ENCODE data around the gene MMP20. TPM values are rescaled to one million over a fixed set of nuclear protein-coding genes. Genes with fewer than 3 reads are reported as not detected.

Gene MMP20
- total RNA-seq, 1 donor from 2014 or later: not detected

DNA sequence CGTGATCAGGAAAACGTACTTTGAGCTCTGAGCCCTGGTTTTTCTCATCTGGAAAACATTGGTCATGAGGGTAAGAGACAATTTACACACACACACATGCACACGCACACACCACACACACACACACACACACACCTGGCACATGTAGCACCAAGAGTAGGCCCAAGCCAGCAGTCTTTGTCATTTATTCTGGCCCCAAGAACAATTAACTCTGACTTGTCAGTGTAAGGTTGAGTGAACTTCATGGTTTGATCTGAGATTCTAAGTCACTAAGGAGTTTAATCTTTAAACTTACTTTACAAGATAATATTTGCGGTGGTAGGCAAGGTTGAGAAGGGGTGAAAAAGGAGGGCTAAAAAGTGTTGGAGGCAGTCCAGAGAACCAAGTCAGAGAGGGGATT lies 44.1 kb downstream of the MMP20 start:
- Mint-ChIP-seq H3K27me3 (no peaks in the 10 kb centered on the region), H3K4me1 (ENCODE audit: low read depth) (peaks cover 11% of the 10 kb centered on the region), H3K4me3 (ENCODE audit: low read depth) (no peak overlapping the region), H3K9me3 (ENCODE audit: low read depth) (peaks cover 6% of the 10 kb centered on the region), H3K36me3 (ENCODE audit: insufficient read depth) (no peaks in the 10 kb centered on the region), H3K27ac (no peak overlapping the region)
- TF ChIP-seq CTCF (IDR thresholded peaks at IDR 0.05; ENCODE audit: unreplicated experiment): no peak
- DNase-seq (ENCODE audit: low spot score, unreplicated experiment): no peak

DNA sequence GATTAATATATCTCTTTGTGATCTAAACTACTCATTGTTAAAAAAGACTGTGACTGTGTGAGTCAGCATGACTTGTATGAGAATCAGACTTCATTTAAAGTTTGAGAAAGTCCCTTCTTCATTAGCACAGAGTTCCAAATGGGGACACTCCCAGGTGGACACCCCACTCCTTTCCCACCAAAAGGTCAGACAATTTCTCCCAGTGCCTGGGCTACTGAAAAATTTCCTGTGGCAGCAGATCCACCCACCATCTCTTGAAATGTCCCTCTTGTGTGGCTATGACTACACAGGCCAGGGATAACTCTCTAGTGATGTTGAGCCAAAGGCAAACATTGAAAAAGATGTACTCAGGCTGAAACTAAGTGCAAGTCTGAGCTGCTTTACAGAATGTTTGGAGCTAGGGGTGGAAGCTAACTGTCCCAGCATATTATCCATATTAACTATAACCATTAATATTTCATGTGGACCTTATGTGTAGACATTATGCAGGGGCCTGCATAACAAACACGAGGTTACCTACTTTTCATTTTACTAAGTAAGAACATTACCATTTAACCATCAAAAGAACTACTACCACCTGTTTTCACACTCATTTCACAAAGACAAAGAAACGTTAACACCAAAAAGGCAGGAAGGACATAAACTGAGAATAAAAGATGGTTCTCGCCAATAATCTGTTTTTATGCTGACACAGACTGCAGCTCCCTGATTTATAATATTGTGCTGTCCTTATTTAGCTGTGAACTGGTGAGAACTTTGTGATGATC lies 44.8 kb downstream of the MMP20 start:
- Mint-ChIP-seq H3K27ac (no peak overlapping the region), H3K4me1 (ENCODE audit: low read depth) (peaks cover 11% of the 10 kb centered on the region), H3K36me3 (ENCODE audit: insufficient read depth) (no peaks in the 10 kb centered on the region), H3K27me3 (no peaks in the 10 kb centered on the region), H3K9me3 (ENCODE audit: low read depth) (peaks cover 3% of the 10 kb centered on the region), H3K4me3 (ENCODE audit: low read depth) (no peak overlapping the region)
- DNase-seq (ENCODE audit: low spot score, unreplicated experiment): no peak
- no peak for TF ChIP-seq CTCF (IDR thresholded peaks at IDR 0.05; ENCODE audit: unreplicated experiment)

DNA sequence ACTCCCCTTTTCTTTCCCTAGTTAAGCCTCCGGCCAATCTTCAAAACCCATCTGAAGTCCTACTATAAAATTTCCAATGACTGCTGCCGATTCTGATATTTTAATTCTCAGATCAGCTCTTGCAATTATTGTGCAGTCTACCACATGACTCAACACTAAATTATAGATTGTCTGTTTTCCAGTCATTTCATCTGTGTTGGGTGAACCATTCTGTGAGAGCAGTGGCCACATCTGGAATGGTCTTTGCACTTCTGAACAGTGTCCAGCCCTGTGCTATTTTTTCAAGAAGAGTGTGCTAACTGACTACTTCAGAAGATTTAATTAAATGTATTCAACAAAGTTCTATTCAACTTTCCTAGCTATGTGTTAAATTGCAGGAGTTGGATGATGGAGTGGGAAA lies 47.4 kb downstream of the MMP20 start:
- Mint-ChIP-seq H3K27me3 (no peaks in the 10 kb centered on the region), H3K36me3 (ENCODE audit: insufficient read depth) (no peaks in the 10 kb centered on the region), H3K4me3 (ENCODE audit: low read depth) (no peak overlapping the region), H3K9me3 (ENCODE audit: low read depth) (no peaks in the 10 kb centered on the region), H3K27ac (no peak overlapping the region), H3K4me1 (ENCODE audit: low read depth) (peaks cover 11% of the 10 kb centered on the region)
- TF ChIP-seq CTCF (IDR thresholded peaks at IDR 0.05; ENCODE audit: unreplicated experiment): no peak
- no peak for DNase-seq (ENCODE audit: low spot score, unreplicated experiment)

GRCh38 chr11:102577182-102577581 lies 48.0 kb downstream of the MMP20 start:
- no peak for TF ChIP-seq CTCF (IDR thresholded peaks at IDR 0.05; ENCODE audit: unreplicated experiment)
- no peaks in the 10 kb centered on the region for H3K36me3 Mint-ChIP-seq (ENCODE audit: insufficient read depth)
- peaks cover 9% of the 10 kb centered on the region for H3K4me1 Mint-ChIP-seq (ENCODE audit: low read depth)
- H3K27me3 Mint-ChIP-seq: no peaks in the 10 kb centered on the region
- H3K4me3 Mint-ChIP-seq (ENCODE audit: low read depth): no peak overlapping the region
- no peak overlapping the region for H3K27ac Mint-ChIP-seq
- DNase-seq (ENCODE audit: low spot score, unreplicated experiment): no peak
- H3K9me3 Mint-ChIP-seq (ENCODE audit: low read depth): no peaks in the 10 kb centered on the region

- H3K4me1 Mint-ChIP-seq (ENCODE audit: low read depth): peaks cover 7% of the 10 kb centered on the region
- H3K36me3 Mint-ChIP-seq (ENCODE audit: insufficient read depth): no peaks in the 10 kb centered on the region
- TF ChIP-seq CTCF (IDR thresholded peaks at IDR 0.05; ENCODE audit: unreplicated experiment): no peak
- H3K9me3 Mint-ChIP-seq (ENCODE audit: low read depth): no peaks in the 10 kb centered on the region
- no peak for DNase-seq (ENCODE audit: low spot score, unreplicated experiment)
- H3K27me3 Mint-ChIP-seq: no peaks in the 10 kb centered on the region
- H3K27ac Mint-ChIP-seq: no peak overlapping the region
- H3K4me3 Mint-ChIP-seq (ENCODE audit: low read depth): no peak overlapping the region
Observed at GRCh38 chr11:102576350-102576749, 48.8 kb downstream of the MMP20 start.

Data from progenitor cell of endocrine pancreas (in vitro differentiated cells).